ENCODE results near the gene MKS1. TPM values are rescaled to one million over a fixed set of nuclear protein-coding genes. Genes with fewer than 3 reads are reported as not detected.

The MKS1 gene
- total RNA-seq, 1 donor from 2014 or later, result 13.6 TPM

- ATAC-seq, result no peak
These were observed 25.9 kb upstream of the MKS1 start for GRCh38 chr17:58244963-58245362.

- ATAC-seq, result no peak
These were observed 23.2 kb upstream of the MKS1 start for GRCh38 chr17:58242171-58242784.

- no peak for ATAC-seq
These were observed 20.9 kb upstream of the MKS1 start for GRCh38 chr17:58239987-58240386.

DNA sequence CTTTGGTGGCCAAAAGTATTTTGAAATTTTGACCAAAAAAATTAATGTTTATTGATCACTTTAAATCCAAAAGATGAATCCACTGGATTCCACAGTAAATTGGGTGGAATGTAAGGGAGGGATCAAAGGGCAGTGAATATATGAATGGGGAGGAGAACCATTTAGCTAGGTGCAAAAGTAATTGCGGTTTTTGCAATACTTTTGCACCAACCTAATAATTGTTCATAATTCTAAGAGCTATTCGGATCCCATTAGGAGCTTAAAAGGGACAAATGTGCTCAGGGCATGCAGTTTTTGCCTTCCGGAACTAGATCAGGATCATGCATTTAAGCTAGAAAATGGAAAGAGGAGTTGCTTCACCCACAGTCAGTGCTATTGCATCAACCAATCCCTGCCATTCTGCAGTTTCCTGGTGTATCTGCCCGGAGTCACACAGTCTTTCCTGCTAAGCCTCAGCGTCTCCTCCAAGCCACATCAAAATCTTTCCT lies 19.1 kb upstream of the MKS1 start, which contains the start of gene LPO:
Gene LPO, plus strand, starts transcription at position 438 of the 488 bp plus-strand sequence. CDS start 4,396 bp downstream, outside the sequence.
- no peak for ATAC-seq

DNA sequence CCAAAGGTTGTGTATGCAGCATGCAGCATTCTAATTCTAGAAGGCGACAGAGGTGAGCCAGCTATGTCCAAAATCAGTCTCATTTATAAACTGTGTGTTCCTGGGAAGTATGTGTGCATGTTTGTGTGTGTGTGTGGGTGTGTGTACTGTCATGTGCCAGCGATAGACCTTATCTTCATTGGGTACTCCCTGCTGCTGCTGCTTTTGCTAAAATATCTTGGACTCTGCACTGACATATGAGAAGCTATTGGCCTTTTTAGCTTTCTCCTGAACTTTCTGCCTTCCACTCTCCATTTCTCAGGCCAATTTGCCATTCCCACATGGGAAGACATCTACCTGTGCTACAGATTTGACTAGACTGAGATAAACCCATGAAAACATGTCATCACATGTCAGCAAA lies 17.3 kb upstream of the MKS1 start:
- ATAC-seq, result no peak

DNA sequence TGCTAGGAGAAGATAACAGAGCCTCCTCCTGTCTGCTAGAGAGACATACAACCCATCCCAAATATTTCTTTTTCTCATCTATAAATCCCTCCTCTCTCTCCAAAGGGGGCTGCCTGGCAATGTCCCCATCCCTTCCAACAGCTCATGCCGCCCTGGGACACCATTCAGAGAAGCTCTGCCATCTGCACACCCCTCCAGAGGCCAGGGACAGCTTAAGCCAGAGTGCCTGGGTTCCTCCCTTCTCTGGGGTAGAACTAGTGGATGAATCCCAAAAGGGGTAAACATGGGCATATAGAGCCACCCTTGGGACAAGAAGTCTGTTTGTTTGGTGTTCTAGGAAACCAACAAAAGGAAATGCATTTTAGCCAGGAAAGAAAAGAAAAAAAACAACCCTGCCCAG lies 16.8 kb upstream of the MKS1 start:
- ATAC-seq, result no peak

DNA sequence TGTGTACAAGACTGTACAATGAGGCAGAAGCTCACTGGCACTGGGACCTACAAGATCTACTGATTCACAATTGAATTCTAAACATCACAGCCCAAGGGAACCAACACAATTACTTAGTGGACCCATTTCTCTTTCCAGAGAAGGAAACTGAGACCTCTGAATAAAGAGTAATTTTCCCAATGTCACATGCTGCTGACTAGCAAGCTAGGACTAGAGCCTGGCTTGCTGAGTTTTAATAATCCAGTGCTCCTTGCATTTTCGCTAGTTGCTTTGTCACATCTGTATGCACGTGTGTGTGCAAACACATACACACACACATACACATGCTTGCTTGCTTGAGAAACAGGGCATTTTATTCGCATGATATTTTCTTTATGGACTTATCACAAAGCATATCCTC lies 15.5 kb upstream of the MKS1 start:
- no peak for ATAC-seq

DNA sequence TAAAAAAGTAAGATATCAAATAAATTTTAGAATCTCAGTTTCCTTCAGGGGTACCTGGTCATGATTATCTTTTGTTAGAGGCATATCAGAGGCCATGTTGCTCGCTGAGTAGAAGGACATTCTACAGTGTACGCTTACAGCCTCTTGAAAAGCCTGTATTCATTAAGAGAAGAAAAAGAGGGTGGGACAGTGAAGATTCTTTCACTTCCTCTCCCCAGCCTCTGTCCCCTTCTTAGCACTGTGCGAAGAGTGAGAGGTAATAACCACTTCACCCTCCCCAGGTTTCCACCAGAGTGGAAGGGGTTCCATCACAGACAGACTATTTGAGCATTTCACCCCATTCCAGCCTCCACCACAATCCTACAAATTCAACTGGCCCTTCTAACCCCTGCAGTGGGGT lies 14.5 kb upstream of the MKS1 start:
- ATAC-seq, result peak; percentile 38

DNA sequence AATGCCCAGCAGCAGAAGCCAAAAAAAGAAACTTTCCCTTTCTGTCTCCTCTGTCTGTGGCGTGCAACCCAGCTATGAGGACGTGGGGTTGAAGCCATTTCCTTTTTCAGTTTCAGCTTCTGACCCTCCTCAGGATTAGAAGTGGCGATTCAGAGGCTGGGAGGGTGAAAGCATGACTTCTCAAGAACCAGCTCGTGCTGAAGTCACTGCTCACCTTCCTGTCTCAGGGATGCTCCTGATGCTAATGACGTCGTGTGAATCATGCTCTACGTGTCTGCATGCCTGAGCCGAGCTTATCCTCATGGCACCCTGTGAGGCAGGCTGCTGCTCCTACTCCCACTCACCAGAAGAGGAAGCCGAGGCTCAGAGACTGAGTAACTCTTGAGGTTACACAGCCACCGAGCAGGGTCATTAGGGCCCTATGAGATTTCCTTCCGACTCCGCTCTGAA lies 13.7 kb upstream of the MKS1 start:
- peak; percentile 68 for ATAC-seq

GRCh38 chr17:58231641-58232040 lies 12.6 kb upstream of the MKS1 start:
- no peak for ATAC-seq

GRCh38 chr17:58229881-58230280 lies 10.8 kb upstream of the MKS1 start:
- ATAC-seq, result peak; percentile 56

- no peak for ATAC-seq
These were observed 10.3 kb upstream of the MKS1 start for GRCh38 chr17:58229384-58229783.

DNA sequence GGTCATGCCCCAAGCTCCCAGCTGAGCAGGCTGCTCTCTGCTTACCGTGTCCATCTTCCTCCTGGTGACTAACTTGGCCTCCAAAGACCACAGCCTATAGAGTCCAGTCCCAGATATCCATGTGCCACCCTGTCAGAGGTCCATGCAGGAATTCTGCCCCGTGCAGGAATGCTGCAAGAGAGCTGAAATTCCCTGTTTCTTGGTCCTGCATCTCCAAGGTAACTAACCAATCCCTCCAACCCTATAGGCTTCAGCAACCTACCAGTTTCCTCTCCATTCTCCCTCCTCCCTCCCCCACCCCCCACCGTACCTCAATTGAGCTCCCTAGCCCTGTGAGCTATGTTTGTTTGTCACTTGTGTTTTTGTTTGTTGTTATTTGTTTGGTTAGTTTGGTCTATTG lies 9.6 kb upstream of the MKS1 start:
- ATAC-seq, result no peak

DNA sequence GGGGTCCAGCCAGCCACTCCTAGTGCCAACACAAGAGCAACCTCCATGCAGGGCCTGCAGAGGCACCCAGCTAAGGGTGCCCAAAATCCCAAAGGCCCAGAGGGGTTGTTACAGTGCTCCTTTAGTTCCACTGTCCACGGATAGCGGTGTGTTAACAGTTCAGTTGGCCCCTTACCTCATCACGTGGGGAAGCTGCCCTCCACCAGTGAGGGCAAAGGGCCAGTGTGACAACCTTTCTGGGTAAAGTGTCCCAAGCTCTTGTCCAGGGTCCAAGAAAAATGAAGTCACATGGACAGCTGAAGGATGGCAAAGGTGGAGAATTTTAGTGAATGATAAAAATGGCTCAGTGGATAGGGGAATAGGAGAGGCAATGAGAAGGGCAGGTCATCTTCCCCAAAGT lies 8.7 kb upstream of the MKS1 start:
- no peak for ATAC-seq

GRCh38 chr17:58224315-58224714 lies 5.3 kb upstream of the MKS1 start:
- no peak for ATAC-seq

- ATAC-seq, result no peak
These were observed 731 bp upstream of the MKS1 start for GRCh38 chr17:58219789-58220183.

- no peak for ATAC-seq
These were observed 1.3 kb downstream of the MKS1 start for GRCh38 chr17:58217766-58218165.

DNA sequence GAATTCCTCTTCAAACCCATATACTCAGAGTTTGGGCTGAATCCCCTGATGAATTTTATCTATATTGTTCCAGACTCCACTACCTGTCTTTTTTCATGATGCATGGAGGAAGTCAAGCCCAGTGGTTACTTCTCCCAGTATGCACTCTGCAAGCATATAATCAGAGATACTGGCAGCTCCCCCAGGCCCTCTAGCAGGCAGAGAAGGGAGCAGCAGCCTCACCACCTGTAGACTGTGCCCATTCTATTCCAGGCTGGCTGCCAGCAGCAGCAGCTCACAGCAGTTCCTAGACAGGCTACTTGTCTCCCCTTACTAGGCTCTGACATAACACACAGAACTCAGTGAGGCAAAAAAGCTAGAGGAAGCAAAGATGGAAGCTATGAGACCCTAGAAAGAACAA lies 3.4 kb downstream of the MKS1 start:
- no peak for ATAC-seq

- no peak for ATAC-seq
These were observed 8.1 kb downstream of the MKS1 start for GRCh38 chr17:58210922-58211321.

GRCh38 chr17:58208344-58208743 lies 10.7 kb downstream of the MKS1 start:
- ATAC-seq, result no peak

DNA sequence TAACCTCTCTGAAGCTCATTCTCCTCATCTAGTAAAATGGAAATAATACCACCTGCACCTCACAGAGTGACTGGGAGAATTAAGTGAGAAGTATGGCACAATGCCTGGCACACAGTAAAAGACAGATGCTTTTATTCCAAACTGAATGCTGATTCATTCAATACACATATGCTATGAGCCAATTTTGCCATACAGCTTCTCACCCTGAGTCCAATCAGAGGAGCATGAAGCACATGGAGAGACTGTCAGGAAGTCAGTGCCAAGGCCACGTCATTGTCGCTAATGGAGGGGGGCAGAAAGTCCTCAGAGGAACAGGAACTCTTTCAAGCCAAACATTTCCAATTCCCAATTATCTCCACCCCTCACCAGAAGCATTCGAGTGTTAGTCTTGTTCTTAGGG lies 11.6 kb downstream of the MKS1 start:
- ATAC-seq, result no peak

GRCh38 chr17:58205936-58206335 lies 13.1 kb downstream of the MKS1 start:
- ATAC-seq, result no peak

- ATAC-seq, result no peak
These were observed 14.3 kb downstream of the MKS1 start for GRCh38 chr17:58204796-58205195.

GRCh38 chr17:58202859-58203258 lies 16.2 kb downstream of the MKS1 start:
- no peak for ATAC-seq

DNA sequence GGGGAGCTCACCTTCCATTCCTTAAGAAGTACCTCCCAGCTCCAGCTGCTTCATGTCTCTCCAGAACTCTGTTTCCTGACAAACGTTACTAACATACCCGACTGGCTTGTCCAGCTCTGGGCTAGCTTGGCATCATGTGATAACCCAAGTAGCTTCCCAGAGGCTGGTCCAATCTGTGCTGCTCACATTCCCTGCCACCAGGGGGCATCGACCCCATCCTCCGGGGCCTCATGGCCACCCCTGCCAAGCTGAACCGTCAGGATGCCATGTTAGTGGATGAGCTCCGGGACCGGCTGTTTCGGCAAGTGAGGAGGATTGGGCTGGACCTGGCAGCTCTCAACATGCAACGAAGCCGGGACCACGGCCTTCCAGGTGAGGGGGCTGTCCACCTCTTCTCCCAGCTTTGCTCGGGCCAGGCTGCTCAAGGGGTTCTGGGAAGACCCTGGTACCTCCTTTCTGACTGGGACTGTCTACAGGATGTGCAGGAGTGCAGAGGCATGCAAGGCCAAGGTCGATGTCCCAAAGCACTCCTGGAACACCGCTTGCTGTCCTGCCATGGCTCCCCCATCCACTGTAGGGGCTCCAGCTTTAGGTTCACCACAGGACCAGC lies 18.9 kb downstream of the MKS1 start:
- ATAC-seq, result peak; percentile 86
